IPS DF 6.9 (cell line): ENCODE measurements around the gene VPS13D.

Source experiments
- DNase-seq: peaks from one replicate; pipeline ENCODE4 v3.0.0-alpha.2; 2013; ENCODE audit warnings: low read depth, low spot score
- H3K27ac ChIP-seq: one replicate; pipeline ENCODE4 v1.5.1; 2013; ENCODE audit warnings: low read length, control low read depth
- H3K27me3 ChIP-seq: 2 replicates; pipeline ENCODE4 v1.6.1; 2013; ENCODE audit warnings: mild to moderate bottlenecking, low read length; ENCODE audit not compliant: control insufficient read depth, insufficient read depth
- H3K36me3 ChIP-seq: 2 replicates; pipeline ENCODE4 v1.6.1; 2013; ENCODE audit warnings: low read length; ENCODE audit not compliant: control insufficient read depth, insufficient read depth
- H3K4me1 ChIP-seq: 2 replicates; pipeline ENCODE4 v1.6.1; 2013; ENCODE audit warnings: low read length; ENCODE audit not compliant: control insufficient read depth, insufficient read depth
- H3K4me3 ChIP-seq: 2 replicates; pipeline ENCODE4 v1.5.1; 2013; ENCODE audit warnings: mild to moderate bottlenecking, low read length
- H3K9me3 ChIP-seq: 2 replicates; pipeline ENCODE4 v1.6.1; 2013; ENCODE audit warnings: low read length, inconsistent platforms; ENCODE audit not compliant: control insufficient read depth, insufficient read depth
- WGBS: extraction: QIAGEN DNeasy Blood & Tissue Kit; methylation state at CpG from one replicate; pipeline ENCODE4 v1.1.7; 2013; ENCODE audit warnings: mixed read lengths, missing lambda C conversion rate; ENCODE audit not compliant: insufficient read length, insufficient coverage; 5-methylcytosine and 5-hydroxymethylcytosine counted together

Gene VPS13D

DNA sequence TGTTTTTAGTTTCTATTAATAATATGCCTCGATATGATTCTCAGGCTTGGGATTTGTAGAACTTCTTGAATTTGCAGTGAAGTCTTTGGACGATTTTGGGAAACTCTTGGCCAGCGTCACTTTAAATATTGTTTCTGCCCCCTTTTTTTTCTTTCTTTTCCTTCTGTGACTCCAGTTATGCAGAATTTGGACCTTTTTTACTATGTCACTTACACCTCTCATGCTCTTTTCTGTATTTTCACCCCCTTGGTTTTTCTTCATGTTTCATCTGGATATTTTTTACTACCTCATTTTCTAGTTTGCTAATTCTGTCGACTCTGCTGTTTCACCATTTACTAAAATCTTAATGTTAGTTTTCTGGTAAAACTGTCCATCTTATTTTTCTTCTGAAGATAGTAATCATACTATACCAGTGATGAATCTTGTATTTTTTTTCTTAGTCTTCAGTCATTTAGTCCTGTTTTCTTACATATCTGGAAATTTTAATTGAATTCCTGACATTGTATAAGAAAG, 214.6 kb downstream of the VPS13D start:
- WGBS: no CpG with 5 or more reads among the region's 4 CpGs
- H3K9me3 ChIP-seq: no peaks in the 10 kb centered on the region

DNA sequence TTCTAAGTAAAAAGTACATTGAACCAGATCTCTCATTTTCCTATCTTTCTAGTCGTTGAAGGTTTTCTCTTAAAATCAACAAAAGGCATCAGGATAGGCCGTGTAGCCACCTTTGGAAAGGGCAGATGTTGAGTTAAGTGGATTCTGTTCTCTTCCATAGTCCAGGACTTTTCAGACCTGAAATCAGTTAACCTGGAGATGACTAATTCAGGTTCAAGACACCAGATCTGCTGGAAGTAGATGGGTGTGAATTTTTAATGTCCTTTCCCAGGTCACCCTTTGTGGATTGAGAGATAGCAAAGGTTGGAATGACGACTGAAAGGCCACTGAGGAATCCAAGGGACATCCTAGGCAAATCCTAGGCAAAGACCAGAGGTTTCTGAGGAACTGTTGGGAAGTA, 215.4 kb downstream of the VPS13D start:
- no peak for DNase-seq
- H3K4me1 ChIP-seq: no peaks in the 10 kb centered on the region
- no peak overlapping the region for H3K4me3 ChIP-seq
- no peaks in the 10 kb centered on the region for H3K27me3 ChIP-seq
- H3K27ac ChIP-seq: no peak overlapping the region
- no peaks in the 10 kb centered on the region for H3K9me3 ChIP-seq
- WGBS: no CpG with 5 or more reads among the region's 3 CpGs
- H3K36me3 ChIP-seq: no peaks in the 10 kb centered on the region

More for the DNA sequence above, 214.6 kb downstream of the VPS13D start:
- H3K27ac ChIP-seq: no peak overlapping the region
- no peaks in the 10 kb centered on the region for H3K27me3 ChIP-seq
- no peak overlapping the region for H3K4me3 ChIP-seq
- H3K36me3 ChIP-seq: no peaks in the 10 kb centered on the region
- no peak for DNase-seq
- no peaks in the 10 kb centered on the region for H3K4me1 ChIP-seq

- no peak for DNase-seq
- H3K36me3 ChIP-seq: no peaks in the 10 kb centered on the region
- H3K27me3 ChIP-seq: no peaks in the 10 kb centered on the region
- H3K4me3 ChIP-seq: no peak overlapping the region
- no peaks in the 10 kb centered on the region for H3K4me1 ChIP-seq
- WGBS: no CpG with 5 or more reads among the region's 2 CpGs
- no peaks in the 10 kb centered on the region for H3K9me3 ChIP-seq
- no peak overlapping the region for H3K27ac ChIP-seq
Measured at GRCh38 chr1:12446593-12446992, 216.8 kb downstream of the VPS13D start.

DNA sequence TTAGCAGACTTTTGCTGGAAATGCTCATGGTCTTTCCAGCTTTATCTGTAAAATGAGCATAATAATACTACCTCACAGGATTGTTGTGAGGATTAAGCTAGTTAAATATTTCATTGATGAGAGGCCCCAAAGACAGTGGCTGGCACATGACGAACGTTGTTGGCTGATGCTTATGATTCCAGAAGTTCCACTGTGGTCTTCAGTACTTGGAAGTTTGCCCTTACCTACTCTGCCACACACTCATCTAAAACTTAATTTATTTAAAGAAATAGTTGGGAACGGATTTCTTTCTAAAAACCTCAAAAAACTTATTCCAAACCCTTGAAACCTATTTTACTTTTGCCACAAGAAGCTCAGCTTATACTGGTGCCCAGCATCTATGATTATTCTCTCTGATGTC, 217.5 kb downstream of the VPS13D start:
- H3K36me3 ChIP-seq: no peaks in the 10 kb centered on the region
- no peak overlapping the region for H3K27ac ChIP-seq
- no CpG with 5 or more reads among the region's 3 CpGs for WGBS
- DNase-seq: no peak
- H3K4me3 ChIP-seq: no peak overlapping the region
- H3K4me1 ChIP-seq: no peaks in the 10 kb centered on the region
- H3K27me3 ChIP-seq: no peaks in the 10 kb centered on the region
- no peaks in the 10 kb centered on the region for H3K9me3 ChIP-seq

- Histone ChIP-seq H3K4me3 (no peak overlapping the region), H3K36me3 (no peaks in the 10 kb centered on the region), H3K27ac (no peak overlapping the region), H3K4me1 (no peaks in the 10 kb centered on the region), H3K27me3 (no peaks in the 10 kb centered on the region), H3K9me3 (no peaks in the 10 kb centered on the region)
- DNase-seq: no peak
- no CpG with 5 or more reads among the region's 7 CpGs for WGBS
Measured at GRCh38 chr1:12447849-12448312, 218.1 kb downstream of the VPS13D start.

GRCh38 chr1:12448746-12449177, 218.9 kb downstream of the VPS13D start:
- H3K4me1 ChIP-seq: no peaks in the 10 kb centered on the region; the same call in 1 of the 2 replicates
- no peaks in the 10 kb centered on the region for H3K9me3 ChIP-seq
- WGBS: no CpG with 5 or more reads among the region's 3 CpGs
- H3K27me3 ChIP-seq: no peaks in the 10 kb centered on the region
- no peak overlapping the region for H3K4me3 ChIP-seq
- no peaks in the 10 kb centered on the region for H3K36me3 ChIP-seq
- H3K27ac ChIP-seq: no peak overlapping the region
- no peak for DNase-seq

- Histone ChIP-seq H3K27ac (no peak overlapping the region), H3K4me3 (no peak overlapping the region), H3K4me1 (no peaks in the 10 kb centered on the region; the same call in 1 of the 2 replicates), H3K9me3 (no peaks in the 10 kb centered on the region), H3K36me3 (no peaks in the 10 kb centered on the region), H3K27me3 (no peaks in the 10 kb centered on the region)
- DNase-seq: no peak
- no CpG with 5 or more reads among the region's 10 CpGs for WGBS
Measured at GRCh38 chr1:12450090-12450755, 220.4 kb downstream of the VPS13D start.

- no CpG with 5 or more reads among the region's 4 CpGs for WGBS
Measured at GRCh38 chr1:12450756-12451559, 221.1 kb downstream of the VPS13D start.

GRCh38 chr1:12451560-12451900, 221.7 kb downstream of the VPS13D start:
- DNase-seq: no peak
- WGBS: no CpG with 5 or more reads among the region's 3 CpGs
- 0 out of 2 replicates have a peak, but pooled peaks cover 2% of the 10 kb centered on the region for H3K36me3 ChIP-seq
- H3K4me3 ChIP-seq: no peak overlapping the region
- H3K9me3 ChIP-seq: no peaks in the 10 kb centered on the region
- H3K4me1 ChIP-seq: no peaks in the 10 kb centered on the region; the same call in 1 of the 2 replicates
- H3K27ac ChIP-seq: no peak overlapping the region
- no peaks in the 10 kb centered on the region for H3K27me3 ChIP-seq

More at GRCh38 chr1:12450756-12451559, 221.1 kb downstream of the VPS13D start:
- H3K27ac ChIP-seq: no peak overlapping the region
- H3K9me3 ChIP-seq: no peaks in the 10 kb centered on the region
- no peaks in the 10 kb centered on the region for H3K27me3 ChIP-seq
- DNase-seq: no peak
- no peak overlapping the region for H3K4me3 ChIP-seq
- no peaks in the 10 kb centered on the region; the same call in 1 of the 2 replicates for H3K4me1 ChIP-seq
- H3K36me3 ChIP-seq: 0 out of 2 replicates have a peak, but pooled peaks cover 2% of the 10 kb centered on the region

DNA sequence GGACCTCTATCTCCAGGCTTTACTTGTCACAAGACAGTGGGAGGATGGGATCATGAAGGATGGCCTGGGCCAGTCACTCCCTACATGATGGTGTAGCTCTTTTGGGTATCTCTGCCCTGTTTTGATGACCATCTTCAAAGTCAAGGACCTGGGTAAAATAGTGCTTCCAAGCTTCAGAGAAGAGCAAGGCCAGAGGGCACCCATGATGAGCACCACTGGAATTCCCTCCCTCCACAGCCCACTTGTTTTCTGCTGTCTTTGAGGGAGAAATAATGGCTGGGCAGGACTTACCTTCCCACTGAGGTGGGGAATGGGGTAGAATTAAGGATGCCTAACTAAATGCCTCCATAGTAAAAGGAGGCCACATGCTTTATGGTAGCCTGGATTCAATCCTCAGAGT, 222.4 kb downstream of the VPS13D start:
- no peak overlapping the region for H3K4me3 ChIP-seq
- H3K36me3 ChIP-seq: 0 out of 2 replicates have a peak, but pooled peaks cover 2% of the 10 kb centered on the region
- no peak overlapping the region for H3K27ac ChIP-seq
- no peak for DNase-seq
- H3K27me3 ChIP-seq: no peaks in the 10 kb centered on the region
- no peaks in the 10 kb centered on the region; the same call in 1 of the 2 replicates for H3K4me1 ChIP-seq
- no peaks in the 10 kb centered on the region for H3K9me3 ChIP-seq
